Suprapubic skin (tissue), 4 donors: Measurements from ENCODE around the gene MARS1.

Experiments
- POLR2A ChIP-seq, 2 donors: fragments of 450-650 bp; IDR thresholded peaks; one replicate each; pipeline ENCODE4 v1.6.1; 2017; ENCODE audit warnings: antibody characterized with exemption in 2 of 2, mild to moderate bottlenecking in 2 of 2, moderate library complexity in 2 of 2
- POLR2AphosphoS5 ChIP-seq, 3 donors: sonication (generic); formaldehyde crosslinking; IDR thresholded peaks; one replicate each; pipeline ENCODE4 v1.6.1; 2017; ENCODE audit warnings: antibody characterized with exemption in 3 of 3
- TF ChIP-seq, protein P1 (sequence below), 2 donors: fragments of 200-600 bp in 1 of 2; fragments of 450-650 bp in 1 of 2; sonication (generic) in 1 of 2; IDR thresholded peaks; one replicate each; pipeline ENCODE4 v1.5.1; 2016 to 2019; ENCODE audit warnings: antibody characterized with exemption in 2 of 2, mild to moderate bottlenecking in 1 of 2, moderate library complexity in 1 of 2

DNA sequence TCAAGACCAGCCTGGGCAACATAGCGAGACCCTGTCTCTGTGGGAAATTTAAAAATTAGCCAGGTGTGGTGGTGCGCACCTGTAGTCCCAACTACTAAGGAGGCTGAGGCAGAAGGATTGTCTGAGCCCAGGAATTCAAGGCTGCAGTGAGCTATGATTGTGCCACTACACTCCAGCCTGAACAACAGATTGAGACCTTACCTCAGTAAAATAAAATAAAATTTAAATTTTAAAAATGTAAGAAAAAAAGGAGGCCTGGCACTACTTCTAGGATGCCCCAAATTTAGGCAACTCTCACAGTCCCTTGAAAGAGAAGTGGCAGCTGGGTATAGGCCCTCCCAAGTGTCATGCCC lies 33.7 kb upstream of the MARS1 start:
- TF ChIP-seq, protein P1, sequence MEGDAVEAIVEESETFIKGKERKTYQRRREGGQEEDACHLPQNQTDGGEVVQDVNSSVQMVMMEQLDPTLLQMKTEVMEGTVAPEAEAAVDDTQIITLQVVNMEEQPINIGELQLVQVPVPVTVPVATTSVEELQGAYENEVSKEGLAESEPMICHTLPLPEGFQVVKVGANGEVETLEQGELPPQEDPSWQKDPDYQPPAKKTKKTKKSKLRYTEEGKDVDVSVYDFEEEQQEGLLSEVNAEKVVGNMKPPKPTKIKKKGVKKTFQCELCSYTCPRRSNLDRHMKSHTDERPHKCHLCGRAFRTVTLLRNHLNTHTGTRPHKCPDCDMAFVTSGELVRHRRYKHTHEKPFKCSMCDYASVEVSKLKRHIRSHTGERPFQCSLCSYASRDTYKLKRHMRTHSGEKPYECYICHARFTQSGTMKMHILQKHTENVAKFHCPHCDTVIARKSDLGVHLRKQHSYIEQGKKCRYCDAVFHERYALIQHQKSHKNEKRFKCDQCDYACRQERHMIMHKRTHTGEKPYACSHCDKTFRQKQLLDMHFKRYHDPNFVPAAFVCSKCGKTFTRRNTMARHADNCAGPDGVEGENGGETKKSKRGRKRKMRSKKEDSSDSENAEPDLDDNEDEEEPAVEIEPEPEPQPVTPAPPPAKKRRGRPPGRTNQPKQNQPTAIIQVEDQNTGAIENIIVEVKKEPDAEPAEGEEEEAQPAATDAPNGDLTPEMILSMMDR (IDR thresholded peaks at IDR 0.05): no peak
- TF ChIP-seq POLR2AphosphoS5 (IDR thresholded peaks at IDR 0.05) (no peak), POLR2A (IDR thresholded peaks at IDR 0.05) (no peak)
